Activated naive CD4-positive, alpha-beta T cell treated with anti-CD3 and anti-CD28 coated beads, Interleukin-2, amount 50 U/mL, for 24 hours (primary cell): ENCODE data around the gene CNNM3.

Experiments used
- H3K27ac Mint-ChIP-seq: one replicate; pipeline ENCODE4 v1.8.0; 2021; ENCODE audit warnings: mild to moderate bottlenecking, mixed read lengths
- H3K27me3 Mint-ChIP-seq: one replicate; pipeline ENCODE4 v1.8.0; 2021; ENCODE audit warnings: mixed read lengths
- H3K36me3 Mint-ChIP-seq: one replicate; pipeline ENCODE4 v1.8.0; 2021; ENCODE audit warnings: mixed read lengths
- H3K4me1 Mint-ChIP-seq: one replicate; pipeline ENCODE4 v1.8.0; 2021; ENCODE audit warnings: mixed read lengths
- H3K4me3 Mint-ChIP-seq: one replicate; pipeline ENCODE4 v1.8.0; 2021; ENCODE audit warnings: mild to moderate bottlenecking, mixed read lengths
- H3K9me3 Mint-ChIP-seq: one replicate; pipeline ENCODE4 v1.8.0; 2021; ENCODE audit warnings: mixed read lengths

The CNNM3 gene

GRCh38 chr2:96880891-96881273 lies 64.8 kb downstream of the CNNM3 start:
- H3K27ac Mint-ChIP-seq: no peak overlapping the region
- H3K36me3 Mint-ChIP-seq: no peaks in the 10 kb centered on the region
- H3K9me3 Mint-ChIP-seq: no peaks in the 10 kb centered on the region
- no peaks in the 10 kb centered on the region for H3K4me1 Mint-ChIP-seq
- no peak overlapping the region for H3K4me3 Mint-ChIP-seq
- no peaks in the 10 kb centered on the region for H3K27me3 Mint-ChIP-seq

- no peak overlapping the region for H3K27ac Mint-ChIP-seq
Observed at GRCh38 chr2:96881349-96882195, 65.5 kb downstream of the CNNM3 start.

GRCh38 chr2:96882230-96882629 lies 66.2 kb downstream of the CNNM3 start:
- no peak overlapping the region for H3K4me3 Mint-ChIP-seq

More at GRCh38 chr2:96881349-96882195, 65.5 kb downstream of the CNNM3 start:
- Mint-ChIP-seq H3K36me3 (no peaks in the 10 kb centered on the region), H3K4me3 (no peak overlapping the region), H3K9me3 (no peaks in the 10 kb centered on the region), H3K27me3 (no peaks in the 10 kb centered on the region), H3K4me1 (peaks cover 3% of the 10 kb centered on the region)

GRCh38 chr2:96882906-96883305 lies 66.8 kb downstream of the CNNM3 start:
- H3K9me3 Mint-ChIP-seq: no peaks in the 10 kb centered on the region
- no peak overlapping the region for H3K4me3 Mint-ChIP-seq
- H3K36me3 Mint-ChIP-seq: no peaks in the 10 kb centered on the region
- no peaks in the 10 kb centered on the region for H3K27me3 Mint-ChIP-seq
- peaks cover 11% of the 10 kb centered on the region for H3K4me1 Mint-ChIP-seq
- H3K27ac Mint-ChIP-seq: no peak overlapping the region

More at GRCh38 chr2:96882230-96882629, 66.2 kb downstream of the CNNM3 start:
- Mint-ChIP-seq H3K9me3 (no peaks in the 10 kb centered on the region), H3K36me3 (no peaks in the 10 kb centered on the region), H3K27ac (no peak overlapping the region), H3K4me1 (peaks cover 4% of the 10 kb centered on the region), H3K27me3 (no peaks in the 10 kb centered on the region)

- H3K27me3 Mint-ChIP-seq: no peaks in the 10 kb centered on the region
- no peaks in the 10 kb centered on the region for H3K9me3 Mint-ChIP-seq
Observed at GRCh38 chr2:96883306-96883705, 67.2 kb downstream of the CNNM3 start.

More at GRCh38 chr2:96883306-96883705, 67.2 kb downstream of the CNNM3 start:
- Mint-ChIP-seq H3K27ac (no peak overlapping the region), H3K36me3 (no peaks in the 10 kb centered on the region), H3K4me1 (peaks cover 15% of the 10 kb centered on the region), H3K4me3 (no peak overlapping the region)
